HL-60 (cell line): Measurements from ENCODE around the gene IL17RB.

ENCODE experiments used
- DNase-seq, 2 experiments: peaks; one replicate each; pipeline ENCODE4 v3.0.0-alpha.2; 2010 to 2020; ENCODE audit warnings: low read depth in 1 of 2, low spot score in 1 of 2
- H3K27ac ChIP-seq: fragments of 250-450 bp; sonication (Bioruptor Pico); replicated peaks from 2 replicates; pipeline ENCODE4 v1.5.1; 2020; ENCODE audit warnings: mild to moderate bottlenecking, moderate library complexity
- H3K27me3 ChIP-seq: fragments of 250-450 bp; sonication (Bioruptor Pico); 2 replicates; pipeline ENCODE4 v1.5.1; 2021; ENCODE audit warnings: mild to moderate bottlenecking, moderate library complexity; ENCODE audit not compliant: insufficient read depth, poor library complexity, severe bottlenecking
- H3K4me3 ChIP-seq: replicated peaks from 2 replicates; pipeline ENCODE4 v1.5.1; 2011; ENCODE audit warnings: mild to moderate bottlenecking, control low read depth, low read length; ENCODE audit not compliant: insufficient read depth
- CTCF ChIP-seq: IDR thresholded peaks from one replicate; pipeline ENCODE4 v1.5.1; 2011; ENCODE audit warnings: low read length, control low read depth, inconsistent platforms; ENCODE audit not compliant: insufficient read depth
- GABPA ChIP-seq: IDR thresholded peaks from 2 replicates; pipeline ENCODE4 v1.6.1; 2012; ENCODE audit warnings: low read depth
- POLR2AphosphoS5 ChIP-seq: IDR thresholded peaks from 2 replicates; pipeline ENCODE4 v1.6.1; 2012; ENCODE audit warnings: low read depth
- REST ChIP-seq: IDR thresholded peaks from 2 replicates; pipeline ENCODE4 v1.6.1; 2012; ENCODE audit warnings: low read depth; ENCODE audit not compliant: insufficient replicate concordance
- SPI1 ChIP-seq: IDR thresholded peaks from 2 replicates; pipeline ENCODE4 v1.6.1; 2012; ENCODE audit warnings: low read depth, mild to moderate bottlenecking, borderline replicate concordance

Gene IL17RB

GRCh38 chr3:53900666-53901331, 54.4 kb downstream of the IL17RB start:
- H3K27me3 ChIP-seq, result no peaks in the 10 kb centered on the region
- no peak overlapping the region for H3K4me3 ChIP-seq
- no peak overlapping the region for H3K27ac ChIP-seq
- no peak for DNase-seq
- TF ChIP-seq POLR2AphosphoS5 (no peak), GABPA (no peak), CTCF (no peak), REST (no peak), SPI1 (no peak)

DNA sequence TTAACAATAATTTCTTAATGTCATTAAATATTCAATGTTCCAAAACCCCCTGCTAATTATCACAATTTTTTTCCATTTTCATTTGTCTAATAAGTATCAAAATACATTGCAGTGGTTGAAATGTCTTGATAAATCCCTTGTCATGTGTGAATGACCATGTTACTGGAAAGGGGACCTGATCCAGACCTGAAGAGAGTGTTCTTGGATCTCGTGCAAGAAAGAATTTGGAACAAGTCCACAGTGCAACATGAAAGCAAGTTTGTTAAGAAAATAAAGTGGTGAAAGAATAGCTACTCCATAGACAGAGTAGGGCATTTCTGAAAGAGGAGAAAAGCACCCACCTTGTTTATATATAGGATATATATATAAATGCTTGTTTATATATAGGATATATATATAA, 55.7 kb downstream of the IL17RB start:
- no peak for DNase-seq
- Histone ChIP-seq H3K27ac (no peak overlapping the region), H3K4me3 (no peak overlapping the region), H3K27me3 (no peaks in the 10 kb centered on the region)
- TF ChIP-seq REST, result no peak
- no peak for TF ChIP-seq GABPA
- TF ChIP-seq CTCF, result no peak
- no peak for TF ChIP-seq SPI1
- no peak for TF ChIP-seq POLR2AphosphoS5

DNA sequence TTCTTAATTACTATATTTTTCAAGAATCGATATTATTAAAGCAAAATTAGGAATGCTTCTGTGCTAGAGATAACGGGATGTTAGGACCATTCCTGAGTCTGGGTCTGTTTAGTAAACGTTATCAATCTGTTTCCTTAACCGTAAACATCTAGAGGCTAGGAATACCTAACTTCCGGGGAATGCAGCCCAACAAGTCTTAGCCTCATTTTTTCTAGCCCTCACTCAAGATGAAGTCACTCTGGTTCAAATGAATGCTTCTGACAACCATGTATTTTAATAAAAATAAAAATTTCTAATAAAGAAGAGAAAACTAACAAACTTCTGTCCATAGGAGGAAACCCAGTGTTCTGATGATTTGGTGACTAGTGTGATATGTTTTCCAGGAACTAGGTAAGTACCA, 56.3 kb downstream of the IL17RB start:
- TF ChIP-seq SPI1 (no peak), GABPA (no peak), REST (no peak), CTCF (no peak), POLR2AphosphoS5 (no peak)
- H3K27ac ChIP-seq, result no peak overlapping the region
- no peaks in the 10 kb centered on the region for H3K27me3 ChIP-seq
- no peak for DNase-seq
- no peak overlapping the region for H3K4me3 ChIP-seq
